K562 (cell line): ENCODE results near the gene ARMH4. TPM values are rescaled to one million over a fixed set of nuclear protein-coding genes. Genes with fewer than 3 reads are reported as not detected.

Experiments used
- BACH1 ChIP-seq: fragments of 200-800 bp; sonication (Bioruptor generic); IDR thresholded peaks from 2 replicates; pipeline ENCODE4 v1.6.1; 2016; ENCODE audit warnings: missing genetic modification characterization, missing compliant biosample characterization
- CBX1 ChIP-seq: sonication (generic); IDR thresholded peaks from 2 replicates; pipeline ENCODE4 v1.6.1; 2016; ENCODE audit warnings: antibody characterized with exemption, low read depth, mild to moderate bottlenecking
- E2F8 ChIP-seq: fragments of 450-650 bp; IDR thresholded peaks from 2 replicates; pipeline ENCODE4 v1.7.1; 2018; ENCODE audit warnings: mild to moderate bottlenecking, low read depth; ENCODE audit not compliant: partially characterized antibody
- FOXA3 ChIP-seq, 2 experiments: fragments of 450-650 bp in 1 of 2; sonication (generic) in 1 of 2; formaldehyde crosslinking; IDR thresholded peaks in 1 of 2; conservative IDR thresholded peaks in 1 of 2; 2 replicates each; pipeline versions ENCODE4 v1.4.0 to v1.8.0; 2020 to 2022; ENCODE audit warnings: mild to moderate bottlenecking in 2 of 2, missing genetic modification reagents in 1 of 2
- GABPB1 ChIP-seq: sonication (generic); formaldehyde crosslinking; IDR thresholded peaks from 2 replicates; pipeline ENCODE4 v1.8.0; 2022; ENCODE audit warnings: mild to moderate bottlenecking, missing genetic modification reagents
- KLF16 ChIP-seq: IDR thresholded peaks from 2 replicates; pipeline ENCODE4 v1.6.1; 2016; ENCODE audit warnings: antibody characterized with exemption
- NCOR1 ChIP-seq: fragments of 450-650 bp; IDR thresholded peaks from 2 replicates; pipeline ENCODE4 v1.6.1; 2016; ENCODE audit warnings: mild to moderate bottlenecking, moderate library complexity
- NFE2 ChIP-seq: IDR thresholded peaks from 2 replicates; pipeline ENCODE4 v1.6.1; 2014; ENCODE audit warnings: antibody characterized with exemption, low read depth
- NFIC ChIP-seq: fragments of 450-650 bp; IDR thresholded peaks from 2 replicates; pipeline ENCODE4 v1.6.1; 2017; ENCODE audit warnings: mild to moderate bottlenecking, inconsistent platforms
- PHB2 ChIP-seq: fragments of 450-650 bp; IDR thresholded peaks from 2 replicates; pipeline ENCODE4 v1.6.1; 2017; ENCODE audit warnings: low read depth
- PHTF2 ChIP-seq: fragments of 250-450 bp; sonication (Bioruptor Pico); IDR thresholded peaks from 2 replicates; pipeline ENCODE4 v1.5.0; 2021; ENCODE audit warnings: mild to moderate bottlenecking
- SFPQ ChIP-seq: fragments of 200-400 bp; formaldehyde crosslinking; IDR thresholded peaks from 2 replicates; pipeline ENCODE4 v1.6.1; 2017; ENCODE audit warnings: mild to moderate bottlenecking, low read depth, low read length, moderate library complexity
- SNIP1 ChIP-seq: fragments of 450-650 bp; IDR thresholded peaks from 2 replicates; pipeline ENCODE4 v1.7.1; 2017; ENCODE audit warnings: low read depth, mild to moderate bottlenecking
- SRSF1 ChIP-seq: fragments of 200-400 bp; formaldehyde crosslinking; IDR thresholded peaks from 2 replicates; pipeline ENCODE4 v1.6.1; 2017; ENCODE audit warnings: mild to moderate bottlenecking, low read depth, low read length, moderate library complexity
- STAT6 ChIP-seq: sonication (generic); formaldehyde crosslinking; IDR thresholded peaks from 2 replicates; pipeline ENCODE4 v1.8.1; 2023; ENCODE audit warnings: mild to moderate bottlenecking, missing genetic modification reagents
- TCF3 ChIP-seq: sonication (generic); formaldehyde crosslinking; IDR thresholded peaks from 2 replicates; pipeline ENCODE4 v1.4.0; 2020; ENCODE audit warnings: mild to moderate bottlenecking, missing genetic modification reagents
- ZFP30 ChIP-seq: fragments of 250-450 bp; sonication (Bioruptor Pico); IDR thresholded peaks from 2 replicates; pipeline ENCODE4 v1.8.0; 2022; ENCODE audit warnings: moderate library complexity, mild to moderate bottlenecking, inconsistent platforms, borderline replicate concordance
- ZNF133 ChIP-seq: fragments of 250-450 bp; sonication (Bioruptor Pico); IDR thresholded peaks from 2 replicates; pipeline ENCODE4 v1.4.0; 2020; ENCODE audit warnings: mild to moderate bottlenecking
- ZNF512 ChIP-seq: IDR thresholded peaks from 2 replicates; pipeline ENCODE4 v1.6.1; 2016; ENCODE audit warnings: missing genetic modification characterization, missing compliant biosample characterization
- ZNF77 ChIP-seq: fragments of 250-450 bp; sonication (Bioruptor Pico); IDR thresholded peaks from 2 replicates; pipeline ENCODE4 v1.5.0; 2020
- polyA plus RNA-seq, 8 experiments: library from polyadenylated mRNA; depleted of rRNA in 4 of 8; stranded (reverse) in 5 of 8; unstranded in 3 of 8; fragments of >200 nt; fragmentation: Nextera tagmentation in 2 of 8; fragmentation: Illumina TruSeq in 1 of 8; extraction: Ambion mirVana in 2 of 8; extraction: Trizol in 1 of 8; gene quantifications; 2 replicates each; pipeline versions ENCODE4 v1.2.1 to v1.2.3, GENCODE V29; 2011 to 2014; ENCODE audit warnings: inconsistent platforms in 1 of 8, missing spikeins in 1 of 8
- total RNA-seq, 7 experiments: library from RNA; depleted of rRNA in 6 of 7; stranded (reverse); fragments of >200 nt in 6 of 7; fragmentation: Illumina TruSeq in 2 of 7; extraction: Trizol in 2 of 7; gene quantifications; 2 replicates each; pipeline versions ENCODE4 v1.2.1 to v1.2.3, GENCODE V29; 2011 to 2021; ENCODE audit warnings: low replicate concordance in 1 of 7

ARMH4 gene
- total and polyA plus RNA-seq, 9 of the 15 experiments (the other 6 are each of a cell fraction or from before 2014, with no cell fraction given): 0.06 to 0.98 (median 0.07) TPM; not detected in 2

- no peak for TF ChIP-seq SFPQ
- TF ChIP-seq SNIP1: no peak
- TF ChIP-seq STAT6: no peak
- no peak for TF ChIP-seq NFIC
- no peak for TF ChIP-seq ZFP30 (CRISPR knock-in tag)
- TF ChIP-seq ZNF133 (CRISPR knock-in tag): no peak
- TF ChIP-seq BACH1 (tag): no peak
- TF ChIP-seq E2F8: no peak
- no peak for TF ChIP-seq ZNF77 (CRISPR knock-in tag)
- no peak for TF ChIP-seq GABPB1
- TF ChIP-seq PHB2: no peak
- no peak for TF ChIP-seq FOXA3 (CRISPR knock-in tag; conservative IDR thresholded peaks at IDR 0.05 in 1 of 2, IDR thresholded peaks at IDR 0.05 in 1 of 2)
- TF ChIP-seq KLF16: no peak
- no peak for TF ChIP-seq ZNF512 (tag)
- peak; percentile 49; the same call in 1 of the 2 replicates for TF ChIP-seq NCOR1
- no peak for TF ChIP-seq PHTF2 (CRISPR knock-in tag)
- TF ChIP-seq TCF3: peak; percentile 82
- no peak for TF ChIP-seq SRSF1
- TF ChIP-seq NFE2: no peak
- TF ChIP-seq CBX1: no peak
These were observed 40.0 kb upstream of the ARMH4 start (continued) for GRCh38 chr14:58191763-58192601.
